NCI-H1105 (cell line): ENCODE data around the gene PARN.
"Not testable (repeated sequence)": the region's sequence is repeated elsewhere in the genome, so short reads cannot be mapped to it uniquely, and the experiment has no call there.

Experiments used
- DNase-seq: peaks from one replicate; lab custom pipeline; 2025; lab: John Stamatoyannopoulos, UW

PARN gene

GRCh38 chr16:14437426-14437825, 192.6 kb downstream of the PARN start:
- no peak for DNase-seq

GRCh38 chr16:14436401-14436955, 193.6 kb downstream of the PARN start:
- no peak for DNase-seq

GRCh38 chr16:14434860-14435259, 195.2 kb downstream of the PARN start:
- DNase-seq, result no peak

- not testable (repeated sequence) for DNase-seq
Measured at GRCh38 chr16:14428971-14429637, 201.0 kb downstream of the PARN start.

- no peak for DNase-seq
Measured at GRCh38 chr16:14428043-14428442, 202.0 kb downstream of the PARN start.

- DNase-seq, result no peak
Measured at GRCh38 chr16:14427371-14427948, 202.6 kb downstream of the PARN start.

- DNase-seq, result no peak
Measured at GRCh38 chr16:14424595-14424994, 205.5 kb downstream of the PARN start.

GRCh38 chr16:14423344-14423743, 206.7 kb downstream of the PARN start:
- DNase-seq, result no peak

- no peak for DNase-seq
Measured at GRCh38 chr16:14420721-14421488, 209.2 kb downstream of the PARN start.

GRCh38 chr16:14420243-14420642, 209.8 kb downstream of the PARN start:
- DNase-seq, result not testable (repeated sequence)

GRCh38 chr16:14419817-14420216, 210.2 kb downstream of the PARN start:
- DNase-seq, result no peak

- DNase-seq, result no peak
Measured at GRCh38 chr16:14418795-14419225, 211.2 kb downstream of the PARN start.

- no peak for DNase-seq
Measured at GRCh38 chr16:14416184-14416583, 213.9 kb downstream of the PARN start.

- DNase-seq, result no peak
Measured at GRCh38 chr16:14415291-14415690, 214.8 kb downstream of the PARN start.

GRCh38 chr16:14409563-14409962, 220.5 kb downstream of the PARN start:
- DNase-seq, result no peak

- DNase-seq, result no peak
Measured at GRCh38 chr16:14407786-14408399, 222.2 kb downstream of the PARN start.

GRCh38 chr16:14405611-14406537, 224.2 kb downstream of the PARN start:
- no peak for DNase-seq

GRCh38 chr16:14403001-14403389, 227.1 kb downstream of the PARN start:
- DNase-seq, result not testable (repeated sequence)

- not testable (repeated sequence) for DNase-seq
Measured at GRCh38 chr16:14402114-14403000, 227.7 kb downstream of the PARN start.

GRCh38 chr16:14401711-14402061, 228.4 kb downstream of the PARN start:
- DNase-seq, result not testable (repeated sequence)
